ENCODE results near the gene INPP5D.
"Not testable (repeated sequence)": the region's sequence is repeated elsewhere in the genome, so short reads cannot be mapped to it uniquely, and the experiment has no call there.

The INPP5D gene

GRCh38 chr2:233142355-233142897, 82.3 kb downstream of the INPP5D start:
- no peak for DNase-seq (ENCODE audit: low spot score)

GRCh38 chr2:233143700-233144331, 83.7 kb downstream of the INPP5D start:
- DNase-seq (ENCODE audit: low spot score) = no peak

- no peak for DNase-seq (ENCODE audit: low spot score)
Measured at GRCh38 chr2:233145726-233146125, 85.6 kb downstream of the INPP5D start.

GRCh38 chr2:233146194-233146593, 86.1 kb downstream of the INPP5D start:
- no peak for DNase-seq (ENCODE audit: low spot score)

GRCh38 chr2:233147136-233147828, 87.1 kb downstream of the INPP5D start:
- no peak for DNase-seq (ENCODE audit: low spot score)

GRCh38 chr2:233147829-233148167, 87.7 kb downstream of the INPP5D start:
- no peak for DNase-seq (ENCODE audit: low spot score)

- DNase-seq (ENCODE audit: low spot score) = no peak
Measured at GRCh38 chr2:233148354-233148753, 88.2 kb downstream of the INPP5D start.

- DNase-seq (ENCODE audit: low spot score) = no peak
Measured at GRCh38 chr2:233152541-233152940, 92.4 kb downstream of the INPP5D start.

- DNase-seq (ENCODE audit: low spot score) = no peak
Measured at GRCh38 chr2:233153146-233153798, 93.1 kb downstream of the INPP5D start.

GRCh38 chr2:233156001-233156400, 95.9 kb downstream of the INPP5D start:
- no peak for DNase-seq (ENCODE audit: low spot score)

- not testable (repeated sequence) for DNase-seq (ENCODE audit: low spot score)
Measured at GRCh38 chr2:233156461-233156860, 96.3 kb downstream of the INPP5D start.

GRCh38 chr2:233161730-233162129, 101.6 kb downstream of the INPP5D start:
- no peak for DNase-seq (ENCODE audit: low spot score)

- no peak for DNase-seq (ENCODE audit: low spot score)
Measured at GRCh38 chr2:233162770-233163169, 102.6 kb downstream of the INPP5D start.

- no peak for DNase-seq (ENCODE audit: low spot score)
Measured at GRCh38 chr2:233163486-233164103, 103.5 kb downstream of the INPP5D start.

- no peak for DNase-seq (ENCODE audit: low spot score)
Measured at GRCh38 chr2:233164128-233164635, 104.0 kb downstream of the INPP5D start.

GRCh38 chr2:233164967-233165366, 104.8 kb downstream of the INPP5D start:
- no peak for DNase-seq (ENCODE audit: low spot score)

- DNase-seq (ENCODE audit: low spot score) = no peak
Measured at GRCh38 chr2:233165543-233165894, 105.4 kb downstream of the INPP5D start.

GRCh38 chr2:233165895-233166661, 105.9 kb downstream of the INPP5D start:
- no peak for DNase-seq (ENCODE audit: low spot score)

- DNase-seq (ENCODE audit: low spot score) = no peak
Measured at GRCh38 chr2:233168445-233168844, 108.3 kb downstream of the INPP5D start.

GRCh38 chr2:233168919-233169318, 108.8 kb downstream of the INPP5D start:
- DNase-seq (ENCODE audit: low spot score) = no peak

- no peak for DNase-seq (ENCODE audit: low spot score)
Measured at GRCh38 chr2:233171344-233171743, 111.2 kb downstream of the INPP5D start.

GRCh38 chr2:233173115-233173514, 113.0 kb downstream of the INPP5D start:
- no peak for DNase-seq (ENCODE audit: low spot score)

Measured in germinal center (tissue), 1 donor.